BLaER1 treated with 17β-estradiol and CSF1 and Interleukin-3, amounts not matched to agents 10 nM and 100 nM (cell line): ENCODE data around the gene NR1H2.
A peak's percentile ranks its signal among the peaks of the same experiment; 100 is the strongest.

ENCODE experiments used
- H3K27ac ChIP-seq, 11 experiments: shearing (Covaris generic); formaldehyde crosslinking; 2 replicates each; pipeline ENCODE4 v1.8.1; 2022
- H3K27me3 ChIP-seq, 11 experiments: shearing (Covaris generic); formaldehyde crosslinking; 2 replicates each; pipeline ENCODE4 v1.8.1; 2022
- H3K36me3 ChIP-seq, 11 experiments: shearing (Covaris generic); formaldehyde crosslinking; 2 replicates each; pipeline ENCODE4 v1.8.1; 2022
- H3K4me1 ChIP-seq, 10 experiments: shearing (Covaris generic); formaldehyde crosslinking; 2 replicates each; pipeline ENCODE4 v1.8.1; 2022
- H3K4me2 ChIP-seq, 11 experiments: shearing (Covaris generic); formaldehyde crosslinking; 2 replicates each; pipeline ENCODE4 v1.8.1; 2022
- H3K4me3 ChIP-seq, 10 experiments: shearing (Covaris generic); formaldehyde crosslinking; 2 replicates each; pipeline ENCODE4 v1.8.1; 2022
- H3K9ac ChIP-seq, 11 experiments: shearing (Covaris generic); formaldehyde crosslinking; 2 replicates each; pipeline ENCODE4 v1.8.1; 2022
- H3K9me3 ChIP-seq, 11 experiments: shearing (Covaris generic); formaldehyde crosslinking; replicated peaks in 1 of 11; 2 replicates each; pipeline ENCODE4 v1.8.1; 2022
- H4K20me1 ChIP-seq, 11 experiments: shearing (Covaris generic); formaldehyde crosslinking; 2 replicates each; pipeline ENCODE4 v1.8.1; 2022
- Cebpa-rat ChIP-seq, 11 experiments: shearing (Covaris generic); IDR thresholded peaks; 2 replicates each; pipeline ENCODE4 v1.8.1; 2022

NR1H2 gene

DNA sequence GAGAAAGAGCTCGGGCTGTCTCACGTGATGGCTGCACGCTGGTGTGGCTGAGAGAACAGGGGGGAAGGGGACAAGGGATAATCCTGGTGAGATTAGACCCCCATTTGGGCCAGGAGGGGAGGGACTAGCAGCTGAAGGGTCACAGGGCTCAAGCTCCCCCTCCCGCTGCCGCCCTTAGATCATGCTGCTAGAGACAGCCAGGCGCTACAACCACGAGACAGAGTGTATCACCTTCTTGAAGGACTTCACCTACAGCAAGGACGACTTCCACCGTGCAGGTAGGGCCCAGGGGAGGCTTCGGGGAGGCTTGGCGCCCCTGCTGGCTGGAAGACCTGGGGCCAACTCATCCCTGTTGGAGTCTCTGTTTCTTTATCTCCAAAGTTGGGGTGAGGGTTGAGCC lies 3.3 kb downstream of the NR1H2 start:
- TF ChIP-seq Cebpa-rat (IDR thresholded peaks at IDR 0.05): no peak

DNA sequence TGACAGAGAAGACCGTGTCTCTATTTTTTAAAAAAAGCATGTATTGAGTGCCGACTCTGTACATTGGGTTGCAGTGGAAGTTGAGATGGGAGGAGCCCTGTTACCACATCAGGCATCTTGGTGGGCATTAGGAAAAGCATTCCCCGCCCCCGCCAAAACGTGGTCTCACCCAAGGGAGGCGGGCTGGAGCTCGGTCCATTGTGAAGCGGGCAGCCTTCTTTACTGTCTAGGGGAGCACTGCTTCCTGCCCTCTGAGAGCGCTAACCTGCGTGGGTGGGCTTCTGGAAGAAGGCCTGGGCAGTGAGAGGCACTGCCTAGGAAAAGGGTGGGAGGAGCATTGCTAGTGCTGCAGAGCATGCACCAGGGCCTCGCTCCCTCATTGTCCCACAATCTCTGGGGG lies 3.9 kb downstream of the NR1H2 start:
- Histone ChIP-seq H3K4me1 (peaks cover 15 to 31% (median 23%) of the 10 kb centered on the region in 10 experiments), H4K20me1 (peaks cover 22 to 69% (median 45%) of the 10 kb centered on the region in 11 experiments), H3K36me3 (peaks cover 55 to 61% (median 59%) of the 10 kb centered on the region in 11 experiments), H3K4me2 (no peak overlapping the region), H3K27me3 (no peaks in the 10 kb centered on the region), H3K9me3 (no peaks in the 10 kb centered on the region), H3K9ac (no peak overlapping the region), H3K27ac (no peak overlapping the region), H3K4me3 (no peak overlapping the region)
- no peak for TF ChIP-seq Cebpa-rat (IDR thresholded peaks at IDR 0.05)

More for the DNA sequence above, 3.3 kb downstream of the NR1H2 start:
- Histone ChIP-seq H3K4me3 (no peak overlapping the region), H3K27ac (no peak overlapping the region), H4K20me1 (peaks cover 17 to 68% (median 44%) of the 10 kb centered on the region in 11 experiments), H3K9ac (peak overlapping the region in 1 of 11 experiments; percentile 32; a peak in 2 of 22 replicates), H3K27me3 (no peaks in the 10 kb centered on the region), H3K9me3 (no peaks in the 10 kb centered on the region), H3K4me2 (no peak overlapping the region), H3K4me1 (peaks cover 15 to 32% (median 24%) of the 10 kb centered on the region in 10 experiments), H3K36me3 (peaks cover 55 to 61% (median 59%) of the 10 kb centered on the region in 11 experiments)

DNA sequence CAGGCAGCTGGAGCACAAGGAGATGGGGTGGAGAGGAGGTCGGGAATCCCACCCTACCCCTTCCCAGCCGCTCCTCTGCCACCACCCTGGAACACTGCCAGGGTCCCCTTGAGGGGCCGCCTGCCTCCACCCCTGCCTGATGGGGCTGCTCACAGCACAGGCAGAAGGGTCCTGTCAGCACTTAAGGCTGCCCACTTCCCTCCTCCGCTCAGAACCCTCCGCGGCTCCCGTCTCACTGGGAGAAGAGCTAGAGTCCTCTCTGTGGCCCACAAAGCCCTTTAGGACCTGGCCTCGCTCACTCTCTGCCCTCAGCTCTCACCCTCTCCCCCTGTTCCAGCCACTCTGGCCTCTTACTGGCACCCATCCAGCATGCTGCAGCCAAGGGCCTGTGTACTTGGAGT lies 4.5 kb downstream of the NR1H2 start:
- Histone ChIP-seq H3K4me1 (peaks cover 16 to 31% (median 23%) of the 10 kb centered on the region in 10 experiments), H3K27me3 (no peaks in the 10 kb centered on the region), H3K4me2 (no peak overlapping the region), H3K4me3 (no peak overlapping the region), H3K9me3 (no peaks in the 10 kb centered on the region), H3K36me3 (peaks cover 55 to 61% (median 59%) of the 10 kb centered on the region in 11 experiments), H3K27ac (no peak overlapping the region), H4K20me1 (peaks cover 28 to 75% (median 47%) of the 10 kb centered on the region in 11 experiments), H3K9ac (peak overlapping the region in 3 of 11 experiments; percentile 10 to 15 (median 15); a peak in 2 of 22 replicates)
- TF ChIP-seq Cebpa-rat (IDR thresholded peaks at IDR 0.05): no peak

DNA sequence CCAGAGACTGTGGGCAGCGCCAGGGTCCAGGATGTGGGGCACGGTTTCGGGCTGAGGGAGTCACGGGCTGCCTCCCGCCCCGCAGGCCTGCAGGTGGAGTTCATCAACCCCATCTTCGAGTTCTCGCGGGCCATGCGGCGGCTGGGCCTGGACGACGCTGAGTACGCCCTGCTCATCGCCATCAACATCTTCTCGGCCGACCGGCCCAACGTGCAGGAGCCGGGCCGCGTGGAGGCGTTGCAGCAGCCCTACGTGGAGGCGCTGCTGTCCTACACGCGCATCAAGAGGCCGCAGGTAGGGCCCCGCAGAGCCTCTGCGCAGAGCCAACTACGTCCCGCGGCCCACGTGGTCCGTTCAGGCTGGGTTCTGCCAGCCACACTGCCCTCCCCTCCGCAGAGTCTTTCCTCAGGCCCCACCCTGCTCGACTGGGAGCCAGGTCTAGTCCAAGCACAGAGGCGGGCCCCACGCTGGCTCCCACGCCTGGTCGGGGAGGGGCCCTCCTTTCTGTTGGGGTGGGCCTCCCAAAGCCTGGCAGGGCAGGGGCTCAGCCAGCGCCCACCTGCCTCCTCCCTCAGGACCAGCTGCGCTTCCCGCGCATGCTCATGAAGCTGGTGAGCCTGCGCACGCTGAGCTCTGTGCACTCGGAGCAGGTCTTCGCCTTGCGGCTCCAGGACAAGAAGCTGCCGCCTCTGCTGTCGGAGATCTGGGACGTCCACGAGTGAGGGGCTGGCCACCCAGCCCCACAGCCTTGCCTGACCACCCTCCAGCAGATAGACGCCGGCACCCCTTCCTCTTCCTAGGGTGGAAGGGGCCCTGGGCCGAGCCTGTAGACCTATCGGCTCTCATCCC lies 5.8 kb downstream of the NR1H2 start:
- Histone ChIP-seq H3K4me1 (peaks cover 24 to 41% (median 33%) of the 10 kb centered on the region in 10 experiments), H3K27ac (no peak overlapping the region), H4K20me1 (peaks cover 37 to 87% (median 59%) of the 10 kb centered on the region in 11 experiments), H3K9ac (no peak overlapping the region), H3K4me2 (no peak overlapping the region), H3K27me3 (no peaks in the 10 kb centered on the region), H3K9me3 (no peaks in the 10 kb centered on the region), H3K36me3 (peaks cover 55 to 74% (median 72%) of the 10 kb centered on the region in 11 experiments), H3K4me3 (no peak overlapping the region)
- TF ChIP-seq Cebpa-rat (IDR thresholded peaks at IDR 0.05): no peak

DNA sequence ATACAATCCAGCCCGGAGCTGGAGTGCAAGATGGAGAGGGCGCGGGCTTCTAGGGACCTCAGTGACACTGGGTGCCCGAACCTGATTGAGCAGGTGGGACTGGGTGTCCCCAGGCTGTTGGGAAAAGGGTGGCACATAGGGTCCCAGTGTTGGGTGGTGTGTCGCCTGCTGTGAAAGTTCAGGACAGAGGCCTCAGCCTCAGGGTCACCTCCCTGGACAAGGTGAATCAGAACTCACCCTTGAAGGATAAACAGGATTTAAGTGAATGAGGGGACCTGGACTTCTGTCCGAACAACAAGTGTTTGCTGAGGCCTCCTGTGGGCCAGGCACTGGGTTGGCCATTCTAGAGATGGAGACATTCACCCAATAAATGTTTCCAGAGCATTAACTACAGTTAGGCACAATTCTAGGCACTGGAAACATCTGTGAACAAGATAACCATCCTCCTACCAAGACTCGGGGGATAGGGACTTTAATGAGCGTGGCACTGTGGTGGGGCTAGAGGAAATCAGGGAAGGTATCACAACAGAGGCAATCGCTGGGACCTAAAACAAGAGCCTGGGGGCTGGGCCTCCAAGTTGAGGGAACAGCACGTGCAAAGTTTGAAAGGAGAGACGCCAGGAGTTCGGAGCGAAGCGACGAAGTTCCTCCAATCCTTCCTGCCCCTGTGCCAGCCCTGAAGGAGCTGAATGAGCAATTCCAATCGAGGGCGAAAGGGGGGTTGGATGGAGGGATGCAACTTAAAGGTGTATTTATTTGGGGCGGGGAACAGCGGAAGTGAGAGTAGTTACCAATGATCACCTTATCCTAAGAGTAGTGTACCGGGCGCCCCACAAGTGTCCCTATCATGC lies 7.0 kb downstream of the NR1H2 start:
- H4K20me1 ChIP-seq: peaks cover 29 to 87% (median 57%) of the 10 kb centered on the region in 11 experiments; a peak in 21 of 22 replicates
- H3K4me2 ChIP-seq: peak overlapping the region; percentile 67 to 100 (median 98)
- no peaks in the 10 kb centered on the region for H3K27me3 ChIP-seq
- H3K9ac ChIP-seq: peak overlapping the region; percentile 63 to 92 (median 87); a peak in 21 of 22 replicates
- TF ChIP-seq Cebpa-rat (IDR thresholded peaks at IDR 0.05): no peak
- H3K4me1 ChIP-seq: peaks cover 27 to 44% (median 36%) of the 10 kb centered on the region in 10 experiments
- peak overlapping the region; percentile 55 to 80 (median 72); a peak in 19 of 20 replicates for H3K4me3 ChIP-seq
- H3K36me3 ChIP-seq: peaks cover 45 to 76% (median 73%) of the 10 kb centered on the region in 11 experiments
- H3K9me3 ChIP-seq: no peaks in the 10 kb centered on the region
- H3K27ac ChIP-seq: peak overlapping the region in 10 of 11 experiments; percentile 67 to 94 (median 84); a peak in 21 of 22 replicates

DNA sequence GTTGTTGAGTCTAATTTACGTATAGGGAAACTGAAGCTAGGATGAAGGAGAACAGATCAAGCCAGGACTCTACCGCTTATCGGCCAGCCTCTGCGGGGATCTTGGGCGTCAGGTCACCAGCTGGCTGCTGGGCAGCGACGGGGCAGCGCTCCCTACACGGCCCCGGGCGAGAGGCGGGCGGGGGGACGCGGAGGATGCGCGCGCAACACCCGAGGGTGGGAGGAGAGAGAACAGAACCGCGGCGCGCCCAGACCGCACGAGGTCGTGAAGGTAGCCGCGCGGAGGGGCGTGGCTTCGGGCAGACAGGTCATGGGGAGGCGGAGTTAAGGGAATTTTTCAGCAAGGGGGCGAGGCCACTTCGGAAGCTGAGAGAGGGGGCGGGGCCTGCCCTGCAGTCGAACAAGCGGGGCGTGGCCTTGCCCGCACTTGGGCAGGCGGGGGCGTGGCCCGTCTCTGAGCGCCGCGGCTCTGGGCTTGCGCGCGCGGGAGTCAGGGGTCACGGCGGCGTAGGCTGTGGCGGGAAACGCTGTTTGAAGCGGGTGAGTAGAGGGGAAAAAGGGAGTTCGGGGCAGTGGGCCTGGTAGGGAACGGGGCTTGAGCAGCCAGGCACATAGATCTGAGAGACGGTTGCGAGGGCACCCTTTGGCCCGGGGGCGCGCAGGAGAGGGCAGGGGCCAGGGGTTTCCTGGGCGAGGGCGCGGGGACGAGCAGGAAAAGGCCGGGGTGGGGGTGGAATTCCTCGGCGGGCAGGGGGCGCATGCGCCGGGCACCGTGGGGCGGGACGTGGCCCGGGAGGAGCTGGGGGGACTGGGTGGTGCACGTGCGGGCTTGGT lies 7.8 kb downstream of the NR1H2 start, which contains the start of gene POLD1:
Gene POLD1, plus strand, starts transcription at position 496 of the 833 bp plus-strand sequence. CDS start 14,505 bp downstream, outside the sequence.
- no peak for TF ChIP-seq Cebpa-rat (IDR thresholded peaks at IDR 0.05)
- H3K4me2 ChIP-seq: peak within 1 kb of the TSS; percentile 89 to 100 (median 98)
- H3K36me3 ChIP-seq: peaks cover 36 to 75% (median 73%) of the 10 kb centered on the region in 11 experiments
- H3K27me3 ChIP-seq: no peaks in the 10 kb centered on the region
- H3K9me3 ChIP-seq: peaks cover 0 to 2% (median 0%) of the 10 kb centered on the region in 11 experiments; a peak in 6 of 22 replicates
- peaks cover 27 to 46% (median 36%) of the 10 kb centered on the region in 10 experiments for H3K4me1 ChIP-seq
- peak within 1 kb of the TSS; percentile 66 to 80 (median 72) for H3K4me3 ChIP-seq
- H3K9ac ChIP-seq: peak within 1 kb of the TSS; percentile 82 to 92 (median 87)
- peak within 1 kb of the TSS; percentile 49 to 94 (median 86); a peak in 21 of 22 replicates for H3K27ac ChIP-seq
- peaks cover 23 to 87% (median 55%) of the 10 kb centered on the region in 11 experiments; a peak in 21 of 22 replicates for H4K20me1 ChIP-seq

DNA sequence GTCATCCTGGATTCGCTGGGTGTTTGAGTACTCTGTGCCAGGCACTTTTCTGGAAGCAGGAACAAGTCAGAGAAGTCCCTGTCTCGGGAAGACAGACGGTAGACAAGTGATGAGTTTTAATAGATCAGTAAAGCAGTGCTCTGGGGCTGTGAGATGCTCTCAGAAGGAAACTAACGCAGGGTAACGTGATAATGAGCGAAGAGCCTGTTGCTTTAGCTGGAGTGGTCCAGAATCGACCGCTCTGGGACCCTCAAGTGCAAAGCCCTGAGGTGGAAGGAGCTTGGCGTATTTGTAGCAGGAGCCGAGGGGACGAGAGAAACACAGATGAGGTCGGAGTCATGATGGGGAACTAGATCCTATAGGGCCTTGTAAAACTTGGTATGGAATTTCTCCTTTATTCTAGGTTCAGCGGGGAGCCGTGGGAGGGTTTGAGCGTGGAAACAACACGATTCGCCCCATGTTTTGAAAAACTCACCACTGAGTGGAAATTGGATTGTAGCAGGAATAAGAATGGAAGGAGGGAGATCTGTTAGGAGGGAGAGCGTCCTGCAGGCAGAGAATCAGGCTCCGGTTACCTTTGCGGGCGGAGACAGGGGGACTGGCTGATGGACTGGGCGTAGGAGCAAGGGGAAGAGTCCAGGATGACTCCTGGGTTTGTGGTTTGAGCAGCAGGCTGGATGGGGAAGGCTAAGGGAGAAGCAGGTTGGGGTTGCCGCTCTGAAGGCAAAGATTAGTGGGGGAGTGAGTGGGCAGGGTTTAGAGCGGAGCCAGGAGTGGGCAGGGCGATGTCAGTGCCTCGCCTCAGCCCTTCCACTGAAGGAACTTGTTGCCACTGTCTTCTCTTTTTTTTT lies 8.7 kb downstream of the NR1H2 start:
- H3K4me3 ChIP-seq: peak overlapping the region; percentile 66 to 80 (median 72)
- peak overlapping the region; percentile 89 to 100 (median 98) for H3K4me2 ChIP-seq
- H3K4me1 ChIP-seq: peaks cover 27 to 46% (median 36%) of the 10 kb centered on the region in 10 experiments
- H3K36me3 ChIP-seq: peaks cover 28 to 75% (median 73%) of the 10 kb centered on the region in 11 experiments
- no peaks in the 10 kb centered on the region for H3K27me3 ChIP-seq
- peak overlapping the region; percentile 49 to 94 (median 86); a peak in 21 of 22 replicates for H3K27ac ChIP-seq
- TF ChIP-seq Cebpa-rat (IDR thresholded peaks at IDR 0.05): no peak
- H3K9me3 ChIP-seq: peaks cover 0 to 10% (median 6%) of the 10 kb centered on the region in 11 experiments; a peak in 13 of 22 replicates
- peak overlapping the region; percentile 82 to 92 (median 87) for H3K9ac ChIP-seq
- H4K20me1 ChIP-seq: peaks cover 15 to 78% (median 51%) of the 10 kb centered on the region in 11 experiments; a peak in 20 of 22 replicates
